Measurements from ENCODE around the gene OR2AK2. TPM values are rescaled to one million over a fixed set of nuclear protein-coding genes. Genes with fewer than 3 reads are reported as not detected.

OR2AK2 gene
- total and polyA plus RNA-seq, 2 experiments from 2014 or later = 0.35 TPM; not detected in 1

GRCh38 chr1:247966532-247967204 lies 1.6 kb downstream of the OR2AK2 start:
- TF ChIP-seq CTCF (conservative IDR thresholded peaks at IDR 0.05; ENCODE audit: low read depth in 2 of 2) (no peak), ZNF331 (CRISPR knock-in tag; IDR thresholded peaks at IDR 0.05; ENCODE audit: low read depth) (no peak), STAT1 (IDR thresholded peaks at IDR 0.05; ENCODE audit: unreplicated experiment) (no peak), ZNF114 (CRISPR knock-in tag; IDR thresholded peaks at IDR 0.05) (no peak), JUNB (IDR thresholded peaks at IDR 0.05; ENCODE audit: unreplicated experiment) (no peak), NANOG (IDR thresholded peaks at IDR 0.05; ENCODE audit: borderline replicate concordance) (no peak), ETS1 (IDR thresholded peaks at IDR 0.05) (no peak), CREB1 (CRISPR knock-in tag; IDR thresholded peaks at IDR 0.05; ENCODE audit: low read depth) (no peak), REST (IDR thresholded peaks at IDR 0.05; ENCODE audit: unreplicated experiment) (no peak), POLR2AphosphoS5 (IDR thresholded peaks at IDR 0.05; ENCODE audit: low read depth) (no peak), EZH2 (IDR thresholded peaks at IDR 0.05; ENCODE audit: low read depth, unreplicated experiment) (no peak), EZH2phosphoT487 (IDR thresholded peaks at IDR 0.05; ENCODE audit: unreplicated experiment) (no peak)
- TF ChIP-seq, protein P1, sequence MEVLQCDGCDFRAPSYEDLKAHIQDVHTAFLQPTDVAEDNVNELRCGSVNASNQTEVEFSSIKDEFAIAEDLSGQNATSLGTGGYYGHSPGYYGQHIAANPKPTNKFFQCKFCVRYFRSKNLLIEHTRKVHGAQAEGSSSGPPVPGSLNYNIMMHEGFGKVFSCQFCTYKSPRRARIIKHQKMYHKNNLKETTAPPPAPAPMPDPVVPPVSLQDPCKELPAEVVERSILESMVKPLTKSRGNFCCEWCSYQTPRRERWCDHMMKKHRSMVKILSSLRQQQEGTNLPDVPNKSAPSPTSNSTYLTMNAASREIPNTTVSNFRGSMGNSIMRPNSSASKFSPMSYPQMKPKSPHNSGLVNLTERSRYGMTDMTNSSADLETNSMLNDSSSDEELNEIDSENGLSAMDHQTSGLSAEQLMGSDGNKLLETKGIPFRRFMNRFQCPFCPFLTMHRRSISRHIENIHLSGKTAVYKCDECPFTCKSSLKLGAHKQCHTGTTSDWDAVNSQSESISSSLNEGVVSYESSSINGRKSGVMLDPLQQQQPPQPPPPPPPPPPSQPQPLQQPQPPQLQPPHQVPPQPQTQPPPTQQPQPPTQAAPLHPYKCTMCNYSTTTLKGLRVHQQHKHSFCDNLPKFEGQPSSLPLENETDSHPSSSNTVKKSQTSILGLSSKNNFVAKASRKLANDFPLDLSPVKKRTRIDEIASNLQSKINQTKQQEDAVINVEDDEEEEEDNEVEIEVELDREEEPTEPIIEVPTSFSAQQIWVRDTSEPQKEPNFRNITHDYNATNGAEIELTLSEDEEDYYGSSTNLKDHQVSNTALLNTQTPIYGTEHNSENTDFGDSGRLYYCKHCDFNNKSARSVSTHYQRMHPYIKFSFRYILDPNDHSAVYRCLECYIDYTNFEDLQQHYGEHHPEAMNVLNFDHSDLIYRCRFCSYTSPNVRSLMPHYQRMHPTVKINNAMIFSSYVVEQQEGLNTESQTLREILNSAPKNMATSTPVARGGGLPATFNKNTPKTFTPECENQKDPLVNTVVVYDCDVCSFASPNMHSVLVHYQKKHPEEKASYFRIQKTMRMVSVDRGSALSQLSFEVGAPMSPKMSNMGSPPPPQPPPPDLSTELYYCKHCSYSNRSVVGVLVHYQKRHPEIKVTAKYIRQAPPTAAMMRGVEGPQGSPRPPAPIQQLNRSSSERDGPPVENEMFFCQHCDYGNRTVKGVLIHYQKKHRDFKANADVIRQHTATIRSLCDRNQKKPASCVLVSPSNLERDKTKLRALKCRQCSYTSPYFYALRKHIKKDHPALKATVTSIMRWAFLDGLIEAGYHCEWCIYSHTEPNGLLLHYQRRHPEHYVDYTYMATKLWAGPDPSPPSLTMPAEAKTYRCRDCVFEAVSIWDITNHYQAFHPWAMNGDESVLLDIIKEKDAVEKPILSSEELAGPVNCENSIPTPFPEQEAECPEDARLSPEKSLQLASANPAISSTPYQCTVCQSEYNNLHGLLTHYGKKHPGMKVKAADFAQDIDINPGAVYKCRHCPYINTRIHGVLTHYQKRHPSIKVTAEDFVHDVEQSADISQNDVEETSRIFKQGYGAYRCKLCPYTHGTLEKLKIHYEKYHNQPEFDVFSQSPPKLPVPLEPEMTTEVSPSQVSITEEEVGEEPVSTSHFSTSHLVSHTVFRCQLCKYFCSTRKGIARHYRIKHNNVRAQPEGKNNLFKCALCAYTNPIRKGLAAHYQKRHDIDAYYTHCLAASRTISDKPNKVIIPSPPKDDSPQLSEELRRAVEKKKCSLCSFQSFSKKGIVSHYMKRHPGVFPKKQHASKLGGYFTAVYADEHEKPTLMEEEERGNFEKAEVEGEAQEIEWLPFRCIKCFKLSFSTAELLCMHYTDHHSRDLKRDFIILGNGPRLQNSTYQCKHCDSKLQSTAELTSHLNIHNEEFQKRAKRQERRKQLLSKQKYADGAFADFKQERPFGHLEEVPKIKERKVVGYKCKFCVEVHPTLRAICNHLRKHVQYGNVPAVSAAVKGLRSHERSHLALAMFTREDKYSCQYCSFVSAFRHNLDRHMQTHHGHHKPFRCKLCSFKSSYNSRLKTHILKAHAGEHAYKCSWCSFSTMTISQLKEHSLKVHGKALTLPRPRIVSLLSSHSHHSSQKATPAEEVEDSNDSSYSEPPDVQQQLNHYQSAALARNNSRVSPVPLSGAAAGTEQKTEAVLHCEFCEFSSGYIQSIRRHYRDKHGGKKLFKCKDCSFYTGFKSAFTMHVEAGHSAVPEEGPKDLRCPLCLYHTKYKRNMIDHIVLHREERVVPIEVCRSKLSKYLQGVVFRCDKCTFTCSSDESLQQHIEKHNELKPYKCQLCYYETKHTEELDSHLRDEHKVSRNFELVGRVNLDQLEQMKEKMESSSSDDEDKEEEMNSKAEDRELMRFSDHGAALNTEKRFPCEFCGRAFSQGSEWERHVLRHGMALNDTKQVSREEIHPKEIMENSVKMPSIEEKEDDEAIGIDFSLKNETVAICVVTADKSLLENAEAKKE (CRISPR knock-in tag; IDR thresholded peaks at IDR 0.05) = no peak
- Mint-ChIP-seq H3K4me3 (no peak overlapping the region), H3K9me3 (peaks cover 87% of the 10 kb centered on the region)

More at GRCh38 chr1:247966532-247967204, 1.6 kb downstream of the OR2AK2 start:
- H3K4me1 ChIP-seq (ENCODE audit: insufficient read depth) = no peaks in the 10 kb centered on the region
- H3K4me2 ChIP-seq = no peak overlapping the region
- H3K9me2 ChIP-seq (ENCODE audit: insufficient read depth) = no peaks in the 10 kb centered on the region
- Mint-ChIP-seq H3K27ac (no peak overlapping the region), H3K27me3 (ENCODE audit: insufficient read depth, low read depth, poor library complexity) (no peaks in the 10 kb centered on the region), H3K4me1 (no peaks in the 10 kb centered on the region), H3K36me3 (ENCODE audit: low read depth) (peaks cover 16% of the 10 kb centered on the region)
- DNase-seq (ENCODE audit: low spot score) (no peak), ATAC-seq (no peak)
- H3K79me2 ChIP-seq (replicated peaks; ENCODE audit: insufficient read depth) = no peaks in the 10 kb centered on the region
- H3F3A ChIP-seq (replicated peaks; ENCODE audit: low read depth) = no peaks in the 10 kb centered on the region
- H4K20me1 ChIP-seq (replicated peaks; ENCODE audit: insufficient read depth) = no peaks in the 10 kb centered on the region
- no peak overlapping the region for H3K4me3 ChIP-seq
- no peak overlapping the region for H2AFZ ChIP-seq
- H3K27ac ChIP-seq (ENCODE audit: low read depth) = no peak overlapping the region
- H3K27me3 ChIP-seq (ENCODE audit: insufficient read depth) = no peaks in the 10 kb centered on the region
- H3K36me3 ChIP-seq (ENCODE audit: insufficient read depth) = no peaks in the 10 kb centered on the region; the same call in 1 of the 2 replicates
